Endothelial cell of umbilical vein (primary cell): ENCODE results near the gene N4BP2. TPM values are rescaled to one million over a fixed set of nuclear protein-coding genes. Genes with fewer than 3 reads are reported as not detected.

Experiments used
- BruUV-seq: library from RNA; stranded (reverse); fragments of 400-500 nt; replicated peaks from 2 replicates; lab custom pipeline; 2021; lab: Mats Ljungman, UMichigan
- CTCF ChIA-PET: fragments of 300-600, 350-600 bp; sonication (Branson Sonifier 250); formaldehyde crosslinking; loops from one replicate; lab custom pipeline; 2021; ENCODE audit warnings: antibody characterized with exemption, inconsistent platforms; lab: Charles Lee
- POLR2A ChIA-PET: fragments of 300-600, 350-600 bp; sonication (Branson Sonifier 250); formaldehyde crosslinking; loops from one replicate; lab custom pipeline; 2021; ENCODE audit warnings: antibody characterized with exemption, inconsistent platforms; lab: Charles Lee
- DNase-seq: peaks from one replicate; pipeline ENCODE4 v3.0.0-alpha.2; 2011; ENCODE audit warnings: low read depth, low spot score
- FAIRE-seq: peaks from 2 replicates; lab custom pipeline; 2011; peaks lifted over from hg19 to GRCh38; lab: Jason Lieb, UNC
- H2AFZ ChIP-seq: 2 replicates; pipeline ENCODE4 v1.6.0; 2012; ENCODE audit warnings: low read depth, low read length, control low read depth, inconsistent platforms
- H3K27ac ChIP-seq: 2 replicates; pipeline ENCODE4 v1.5.1; 2011; ENCODE audit warnings: low read depth, mild to moderate bottlenecking, control low read depth, low read length, moderate library complexity; ENCODE audit not compliant: insufficient read depth
- H3K27me3 ChIP-seq, 2 experiments: 2 replicates each; pipeline versions ENCODE4 v1.6.0 to v1.6.1; 2011; ENCODE audit warnings: low read length in 2 of 2, mixed read lengths in 1 of 2; ENCODE audit not compliant: control insufficient read depth in 2 of 2, insufficient read depth in 2 of 2
- H3K36me3 ChIP-seq, 2 experiments: 2 replicates in 1 of 2; 3 replicates in 1 of 2; pipeline ENCODE4 v1.5.1; 2011; ENCODE audit warnings: low read length in 2 of 2, mild to moderate bottlenecking in 1 of 2, moderate library complexity in 1 of 2; ENCODE audit not compliant: control insufficient read depth in 2 of 2, insufficient read depth in 2 of 2; ENCODE audit errors: extremely low read depth in 1 of 2
- H3K4me1 ChIP-seq: 3 replicates; pipeline ENCODE4 v1.5.1; 2011; ENCODE audit warnings: mild to moderate bottlenecking, low read length; ENCODE audit not compliant: control insufficient read depth, insufficient read depth; ENCODE audit errors: extremely low read depth
- H3K4me2 ChIP-seq: 2 replicates; pipeline ENCODE4 v1.6.1; 2011; ENCODE audit warnings: low read length, control low read depth, mixed read lengths; ENCODE audit not compliant: insufficient read depth
- H3K4me3 ChIP-seq, 3 experiments: fragments of 200-600 bp in 1 of 3; sonication (generic), shearing (Covaris generic) in 1 of 3; replicated peaks in 1 of 3; 2 replicates each; pipeline ENCODE4 v1.5.1; 2011 to 2016; ENCODE audit warnings: control low read depth in 3 of 3, low read length in 3 of 3, mild to moderate bottlenecking in 2 of 3, inconsistent platforms in 1 of 3, low read depth in 1 of 3, moderate library complexity in 1 of 3; ENCODE audit not compliant: insufficient read depth in 1 of 3
- H3K79me2 ChIP-seq: 2 replicates; pipeline ENCODE4 v1.6.0; 2012; ENCODE audit warnings: low read length, inconsistent platforms; ENCODE audit not compliant: control insufficient read depth, insufficient read depth
- H3K9ac ChIP-seq: replicated peaks from 2 replicates; pipeline ENCODE3; 2011; ENCODE audit warnings: low read length, control low read depth; ENCODE audit not compliant: insufficient read depth; ENCODE audit errors: extremely low read depth
- H3K9me1 ChIP-seq: replicated peaks from 3 replicates; pipeline ENCODE4 v1.6.0; 2011; ENCODE audit warnings: mild to moderate bottlenecking, low read length; ENCODE audit not compliant: control insufficient read depth, insufficient read depth; ENCODE audit errors: extremely low read depth
- H3K9me3 ChIP-seq: replicated peaks from 2 replicates; pipeline ENCODE4 v1.5.1; 2012; ENCODE audit warnings: low read length, inconsistent platforms; ENCODE audit not compliant: control insufficient read depth, insufficient read depth
- H4K20me1 ChIP-seq: replicated peaks from 2 replicates; pipeline ENCODE3; 2011; ENCODE audit warnings: mild to moderate bottlenecking, low read length; ENCODE audit not compliant: control insufficient read depth, insufficient read depth; ENCODE audit errors: extremely low read depth
- EZH2 ChIP-seq: IDR thresholded peaks from 2 replicates; pipeline ENCODE4 v1.6.1; 2012; ENCODE audit warnings: borderline replicate concordance, low read depth, mild to moderate bottlenecking, moderate library complexity, low read length, inconsistent platforms; ENCODE audit not compliant: severe bottlenecking
- FOS ChIP-seq: IDR thresholded peaks from 2 replicates; pipeline ENCODE4 v1.6.1; 2011; ENCODE audit warnings: mild to moderate bottlenecking, low read length, moderate library complexity, borderline replicate concordance; ENCODE audit not compliant: insufficient read depth
- GATA2 ChIP-seq: IDR thresholded peaks from 2 replicates; pipeline ENCODE4 v1.7.0; 2011; ENCODE audit warnings: low read depth, mild to moderate bottlenecking, moderate library complexity, mixed read lengths, low read length; ENCODE audit not compliant: insufficient read length, insufficient read depth
- JUN ChIP-seq: IDR thresholded peaks from 2 replicates; pipeline ENCODE4 v1.6.1; 2011; ENCODE audit warnings: borderline replicate concordance, low read depth; ENCODE audit not compliant: insufficient read length, insufficient read depth
- MYC ChIP-seq: IDR thresholded peaks from one replicate; pipeline ENCODE4 v1.6.1; 2011; ENCODE audit warnings: mild to moderate bottlenecking, low read depth, low read length
- POLR2A ChIP-seq: IDR thresholded peaks from 2 replicates; pipeline ENCODE4 v1.6.1; 2012; ENCODE audit warnings: low read depth, mild to moderate bottlenecking, control low read depth, low read length
- POLR2AphosphoS5 ChIP-seq: IDR thresholded peaks from 2 replicates; pipeline ENCODE4 v1.6.1; 2012; ENCODE audit warnings: low read depth, mild to moderate bottlenecking, control low read depth, low read length, moderate library complexity; ENCODE audit not compliant: insufficient read depth
- dilution Hi-C: fragments of 300-500 bp; cut with MboI; formaldehyde crosslinking; loops from one replicate; pipeline ENCODE4 v1.15.0; 2019; ENCODE audit warnings: low sequenced_read_pairs; ENCODE audit not compliant: extremely low pct_ligation_motif_present
- intact Hi-C: fragments of 100-400 bp; cut with micrococcal nuclease; formaldehyde crosslinking; loops from one replicate; pipeline ENCODE4 v1.10.0; 2022
- polyA plus RNA-seq, 4 experiments: library from polyadenylated mRNA; depleted of rRNA in 3 of 4; stranded (reverse) in 3 of 4; unstranded in 1 of 4; fragments of >200 nt; gene quantifications; 2 replicates each; pipeline versions ENCODE4 v1.2.1 to v1.2.3, GENCODE V29; 2011 to 2012; ENCODE audit warnings: missing spikeins in 1 of 4
- total RNA-seq: library from RNA; stranded (reverse); gene quantifications from 2 replicates; pipeline ENCODE4 v1.2.3, GENCODE V29; 2021
- TF ChIP-seq, protein P1 (sequence below): IDR thresholded peaks from 2 replicates; pipeline ENCODE4 v1.6.1; 2011; ENCODE audit not compliant: insufficient read depth, insufficient read length
- TF ChIP-seq, protein P2 (sequence below), 2 donors: IDR thresholded peaks; 1 replicate in 1 of 2; 2 replicates in 1 of 2; pipeline ENCODE4 v1.5.1; 2011; ENCODE audit warnings: low read length in 2 of 2, mild to moderate bottlenecking in 2 of 2, moderate library complexity in 2 of 2, control low read depth in 1 of 2, inconsistent platforms in 1 of 2, low read depth in 1 of 2; ENCODE audit not compliant: insufficient read depth in 1 of 2; ENCODE audit errors: extremely low read depth in 1 of 2

The N4BP2 gene
- total and polyA plus RNA-seq, 2 donors (not counting 3 experiments of a cell fraction or from before 2014, with no cell fraction given): 0.87 to 6.9 TPM

DNA sequence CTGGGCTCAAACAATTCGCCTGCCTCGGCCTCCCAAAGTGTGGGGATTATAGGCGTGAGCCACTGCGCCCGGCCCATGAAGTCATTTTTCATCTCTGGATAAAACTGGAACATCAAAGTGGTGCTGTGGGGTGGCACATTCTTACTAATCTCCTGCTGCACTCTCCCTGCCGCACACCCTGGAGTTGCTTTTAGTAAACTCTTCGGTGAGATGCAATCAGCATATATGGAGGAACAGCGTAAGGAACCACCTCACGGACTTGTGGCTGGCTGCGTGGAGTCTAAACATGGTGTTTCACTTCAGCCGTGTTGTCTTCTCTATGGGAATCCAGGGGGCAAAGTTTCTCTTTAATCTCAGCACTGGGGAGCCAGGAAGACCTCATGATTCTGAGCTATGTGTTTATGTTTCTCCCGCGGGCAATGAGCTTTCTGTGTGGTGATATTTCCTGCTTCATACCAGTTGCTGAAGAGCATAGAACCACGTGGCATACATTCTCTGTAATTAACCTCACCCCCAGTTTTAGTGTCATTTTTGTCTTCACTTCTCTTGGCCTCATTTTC is 138.0 kb downstream of the N4BP2 start:
- dilution Hi-C loops (no loop called here), intact Hi-C loops (no loop called here)
- FAIRE-seq: no peak
- no peaks in the 10 kb centered on the region for H3K9me1 ChIP-seq
- peak; percentile 17 for DNase-seq
- H3K9ac ChIP-seq: no peak overlapping the region
- no peaks in the 10 kb centered on the region for H3K36me3 ChIP-seq
- TF ChIP-seq, protein P1, sequence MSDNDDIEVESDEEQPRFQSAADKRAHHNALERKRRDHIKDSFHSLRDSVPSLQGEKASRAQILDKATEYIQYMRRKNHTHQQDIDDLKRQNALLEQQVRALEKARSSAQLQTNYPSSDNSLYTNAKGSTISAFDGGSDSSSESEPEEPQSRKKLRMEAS: no peak
- TF ChIP-seq EZH2 (no peak), POLR2A (no peak), JUN (no peak), FOS (no peak), POLR2AphosphoS5 (no peak), MYC (no peak), GATA2 (no peak)
- TF ChIP-seq, protein P2, sequence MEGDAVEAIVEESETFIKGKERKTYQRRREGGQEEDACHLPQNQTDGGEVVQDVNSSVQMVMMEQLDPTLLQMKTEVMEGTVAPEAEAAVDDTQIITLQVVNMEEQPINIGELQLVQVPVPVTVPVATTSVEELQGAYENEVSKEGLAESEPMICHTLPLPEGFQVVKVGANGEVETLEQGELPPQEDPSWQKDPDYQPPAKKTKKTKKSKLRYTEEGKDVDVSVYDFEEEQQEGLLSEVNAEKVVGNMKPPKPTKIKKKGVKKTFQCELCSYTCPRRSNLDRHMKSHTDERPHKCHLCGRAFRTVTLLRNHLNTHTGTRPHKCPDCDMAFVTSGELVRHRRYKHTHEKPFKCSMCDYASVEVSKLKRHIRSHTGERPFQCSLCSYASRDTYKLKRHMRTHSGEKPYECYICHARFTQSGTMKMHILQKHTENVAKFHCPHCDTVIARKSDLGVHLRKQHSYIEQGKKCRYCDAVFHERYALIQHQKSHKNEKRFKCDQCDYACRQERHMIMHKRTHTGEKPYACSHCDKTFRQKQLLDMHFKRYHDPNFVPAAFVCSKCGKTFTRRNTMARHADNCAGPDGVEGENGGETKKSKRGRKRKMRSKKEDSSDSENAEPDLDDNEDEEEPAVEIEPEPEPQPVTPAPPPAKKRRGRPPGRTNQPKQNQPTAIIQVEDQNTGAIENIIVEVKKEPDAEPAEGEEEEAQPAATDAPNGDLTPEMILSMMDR (IDR thresholded peaks at IDR 0.05; ENCODE audit: extremely low read depth in 1 of 2, insufficient read depth in 1 of 2, low read depth in 1 of 2, low read length in 2 of 2): no peak
- H3K27ac ChIP-seq: no peak overlapping the region
- H3K79me2 ChIP-seq: no peaks in the 10 kb centered on the region
- H3K9me3 ChIP-seq: no peaks in the 10 kb centered on the region
- no peaks in the 10 kb centered on the region for H4K20me1 ChIP-seq
- ChIA-PET POLR2A (no interaction called here), CTCF (interaction anchor here (1.0 to 1.3 kb wide), 4 partner anchors 8 to 122 kb away, joined by 3 to 4 read pairs (median 3); no protein-coding TSS in a partner anchor)
- H3K4me2 ChIP-seq: no peak overlapping the region
- peaks cover 4% of the 10 kb centered on the region for H3K4me1 ChIP-seq
- peak overlapping the region; percentile 44 for H2AFZ ChIP-seq
- H3K4me3 ChIP-seq: no peak overlapping the region
- BruUV-seq: no TSS peak
- no peaks in the 10 kb centered on the region for H3K27me3 ChIP-seq
